SK-N-SH (cell line): Measurements from ENCODE around the gene HOXB2. TPM values are rescaled to one million over a fixed set of nuclear protein-coding genes. Genes with fewer than 3 reads are reported as not detected.

Source experiments
- CTCF ChIA-PET: fragments of 300-600, 350-600 bp; formaldehyde crosslinking; extraction: SDS; loops from one replicate; lab custom pipeline; 2021; lab: Yijun Ruan, JAX
- POLR2A ChIA-PET: fragments of 350-600 bp; sonication (Branson Sonifier 250); formaldehyde crosslinking; extraction: SDS; loops from one replicate; lab custom pipeline; 2020; ENCODE audit warnings: antibody characterized with exemption, inconsistent platforms; lab: Yijun Ruan, JAX
- DNase-seq: peaks from one replicate; pipeline ENCODE4 v3.0.0; 2012
- H2AFZ ChIP-seq: fragments of 200-600 bp; sonication (generic); 2 replicates; pipeline ENCODE4 v1.8.1; 2016; ENCODE audit warnings: antibody characterized with exemption, mild to moderate bottlenecking, low read depth
- H3F3A ChIP-seq: fragments of 200-600 bp; sonication (generic); replicated peaks from 2 replicates; pipeline ENCODE3; 2016; ENCODE audit warnings: antibody characterized with exemption, mild to moderate bottlenecking; ENCODE audit not compliant: insufficient read depth
- H3K27ac ChIP-seq, 2 experiments: fragments of 200-500 bp in 1 of 2; fragments of 200-600 bp in 1 of 2; sonication (Bioruptor generic) in 1 of 2; sonication (generic), shearing (Covaris generic) in 1 of 2; 2 replicates each; pipeline versions ENCODE4 v1.5.1 to v1.6.1; 2014 to 2016; ENCODE audit warnings: low read depth in 2 of 2, inconsistent platforms in 1 of 2, low read length in 1 of 2, mild to moderate bottlenecking in 1 of 2, mixed read lengths in 1 of 2
- H3K27me3 ChIP-seq: fragments of 200-600 bp; sonication (generic), shearing (Covaris generic); 2 replicates; pipeline ENCODE4 v1.6.1; 2016; ENCODE audit warnings: mixed run types; ENCODE audit not compliant: insufficient read depth
- H3K36me3 ChIP-seq, 2 experiments: fragments of 200-500 bp in 1 of 2; fragments of 200-600 bp in 1 of 2; sonication (Bioruptor generic) in 1 of 2; sonication (generic) in 1 of 2; replicated peaks in 1 of 2; 2 replicates each; pipeline versions ENCODE3 to v1.5.1; 2014 to 2016; ENCODE audit warnings: low read length in 1 of 2, mild to moderate bottlenecking in 1 of 2; ENCODE audit not compliant: insufficient read depth in 2 of 2, control insufficient read depth in 1 of 2
- H3K4me1 ChIP-seq, 2 experiments: fragments of 200-500 bp in 1 of 2; fragments of 200-600 bp in 1 of 2; sonication (Bioruptor generic) in 1 of 2; sonication (generic), shearing (Covaris generic) in 1 of 2; 2 replicates each; pipeline versions ENCODE4 v1.5.1 to v1.6.1; 2014 to 2016; ENCODE audit warnings: low read depth in 1 of 2, low read length in 1 of 2, mixed run types in 1 of 2; ENCODE audit not compliant: insufficient read depth in 2 of 2, control insufficient read depth in 1 of 2
- H3K4me2 ChIP-seq: fragments of 200-600 bp; sonication (generic), shearing (Covaris generic); 2 replicates; pipeline ENCODE4 v1.6.1; 2017; ENCODE audit warnings: mixed run types
- H3K4me3 ChIP-seq, 2 experiments: fragments of 200-500 bp in 1 of 2; fragments of 200-600 bp in 1 of 2; sonication (Bioruptor generic) in 1 of 2; sonication (generic), shearing (Covaris generic) in 1 of 2; 2 replicates each; pipeline versions ENCODE4 v1.5.1 to v1.8.1; 2014 to 2016; ENCODE audit warnings: low read depth in 2 of 2, inconsistent platforms in 1 of 2, low read length in 1 of 2, mild to moderate bottlenecking in 1 of 2, mixed read lengths in 1 of 2, moderate library complexity in 1 of 2
- H3K79me2 ChIP-seq: fragments of 200-600 bp; sonication (generic); 2 replicates; pipeline ENCODE4 v1.8.1; 2017; ENCODE audit warnings: mild to moderate bottlenecking; ENCODE audit not compliant: insufficient read depth
- H3K9ac ChIP-seq: fragments of 200-600 bp; sonication (generic); 2 replicates; pipeline ENCODE4 v1.6.1; 2017; ENCODE audit warnings: mixed run types
- H3K9me2 ChIP-seq: fragments of 200-600 bp; sonication (generic); 2 replicates; pipeline ENCODE4 v1.6.1; 2017; ENCODE audit warnings: mixed run types
- H3K9me3 ChIP-seq: fragments of 200-600 bp; sonication (generic); 2 replicates; pipeline ENCODE4 v1.6.1; 2017; ENCODE audit warnings: mixed run types, mild to moderate bottlenecking, moderate library complexity
- H4K20me1 ChIP-seq: fragments of 200-600 bp; sonication (generic); 2 replicates; pipeline ENCODE4 v1.6.1; 2017; ENCODE audit warnings: mild to moderate bottlenecking, mixed run types; ENCODE audit not compliant: insufficient read depth
- CHD2 ChIP-seq: fragments of 150-350 bp; IDR thresholded peaks from 2 replicates; pipeline ENCODE4 v1.6.1; 2018; ENCODE audit warnings: low read length; ENCODE audit not compliant: partially characterized antibody
- EP300 ChIP-seq, 2 experiments: IDR thresholded peaks; 2 replicates each; pipeline versions ENCODE4 v1.4.0 to v1.6.1; 2012; ENCODE audit warnings: borderline replicate concordance in 1 of 2, low read depth in 1 of 2, low read length in 1 of 2
- IRF3 ChIP-seq: fragments of 150-350 bp; IDR thresholded peaks from 2 replicates; pipeline ENCODE4 v1.6.1; 2016; ENCODE audit warnings: mild to moderate bottlenecking, low read depth, low read length
- MAX ChIP-seq: IDR thresholded peaks from 2 replicates; pipeline ENCODE4 v1.4.0; 2012; ENCODE audit warnings: low read depth
- PBX3 ChIP-seq: IDR thresholded peaks from 2 replicates; pipeline ENCODE4; 2012
- SMC3 ChIP-seq: IDR thresholded peaks from 2 replicates; pipeline ENCODE4 v1.6.1; 2012; ENCODE audit warnings: low read depth, low read length, improper control_type of control experiment
- TCF12 ChIP-seq: IDR thresholded peaks from 2 replicates; pipeline ENCODE4 v1.4.0; 2012
- YY1 ChIP-seq: IDR thresholded peaks from 2 replicates; pipeline ENCODE4 v1.4.0; 2012; ENCODE audit warnings: low read depth, mild to moderate bottlenecking
- ZBTB33 ChIP-seq: IDR thresholded peaks from 2 replicates; pipeline ENCODE4 v1.4.0; 2012; ENCODE audit warnings: low read depth, borderline replicate concordance
- WGBS: methylation state at CpG from one replicate; pipeline ENCODE4 v1.1.6; 2017; ENCODE audit warnings: low lambda C conversion rate; 5-methylcytosine and 5-hydroxymethylcytosine counted together
- polyA plus RNA-seq, 3 experiments: library from polyadenylated mRNA; depleted of rRNA; stranded (reverse); fragments of >200 nt; gene quantifications; 2 replicates each; pipeline ENCODE4 v1.2.3, GENCODE V29; 2012
- TF ChIP-seq, protein P1 (sequence below): IDR thresholded peaks from 2 replicates; pipeline ENCODE4 v1.6.1; 2012; ENCODE audit warnings: mild to moderate bottlenecking, low read depth, low read length, moderate library complexity

The HOXB2 gene
- polyA plus RNA-seq, 1 of the 3 experiments (the other 2 are of a cell fraction), result 1.9 TPM

DNA sequence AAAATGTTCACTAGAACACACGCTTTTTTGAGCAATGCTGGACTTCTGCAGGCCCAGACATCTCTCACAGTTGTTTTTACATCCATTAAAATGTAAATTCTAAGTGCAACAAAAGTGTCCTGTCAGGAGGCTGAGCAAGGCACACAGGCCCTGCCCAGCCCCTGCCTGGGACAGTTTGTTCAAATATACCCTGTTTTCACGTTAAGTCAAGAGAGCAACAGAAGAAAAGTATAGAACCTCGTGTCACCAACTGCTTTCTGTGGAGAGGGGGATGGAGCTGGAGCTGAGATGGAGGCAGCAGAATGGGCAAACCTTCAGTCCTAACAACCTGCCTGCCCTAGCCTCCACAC is 4.3 kb upstream of the HOXB2 start (continued):
- no peak for TF ChIP-seq MAX
- TF ChIP-seq YY1, result no peak
- TF ChIP-seq, protein P1, sequence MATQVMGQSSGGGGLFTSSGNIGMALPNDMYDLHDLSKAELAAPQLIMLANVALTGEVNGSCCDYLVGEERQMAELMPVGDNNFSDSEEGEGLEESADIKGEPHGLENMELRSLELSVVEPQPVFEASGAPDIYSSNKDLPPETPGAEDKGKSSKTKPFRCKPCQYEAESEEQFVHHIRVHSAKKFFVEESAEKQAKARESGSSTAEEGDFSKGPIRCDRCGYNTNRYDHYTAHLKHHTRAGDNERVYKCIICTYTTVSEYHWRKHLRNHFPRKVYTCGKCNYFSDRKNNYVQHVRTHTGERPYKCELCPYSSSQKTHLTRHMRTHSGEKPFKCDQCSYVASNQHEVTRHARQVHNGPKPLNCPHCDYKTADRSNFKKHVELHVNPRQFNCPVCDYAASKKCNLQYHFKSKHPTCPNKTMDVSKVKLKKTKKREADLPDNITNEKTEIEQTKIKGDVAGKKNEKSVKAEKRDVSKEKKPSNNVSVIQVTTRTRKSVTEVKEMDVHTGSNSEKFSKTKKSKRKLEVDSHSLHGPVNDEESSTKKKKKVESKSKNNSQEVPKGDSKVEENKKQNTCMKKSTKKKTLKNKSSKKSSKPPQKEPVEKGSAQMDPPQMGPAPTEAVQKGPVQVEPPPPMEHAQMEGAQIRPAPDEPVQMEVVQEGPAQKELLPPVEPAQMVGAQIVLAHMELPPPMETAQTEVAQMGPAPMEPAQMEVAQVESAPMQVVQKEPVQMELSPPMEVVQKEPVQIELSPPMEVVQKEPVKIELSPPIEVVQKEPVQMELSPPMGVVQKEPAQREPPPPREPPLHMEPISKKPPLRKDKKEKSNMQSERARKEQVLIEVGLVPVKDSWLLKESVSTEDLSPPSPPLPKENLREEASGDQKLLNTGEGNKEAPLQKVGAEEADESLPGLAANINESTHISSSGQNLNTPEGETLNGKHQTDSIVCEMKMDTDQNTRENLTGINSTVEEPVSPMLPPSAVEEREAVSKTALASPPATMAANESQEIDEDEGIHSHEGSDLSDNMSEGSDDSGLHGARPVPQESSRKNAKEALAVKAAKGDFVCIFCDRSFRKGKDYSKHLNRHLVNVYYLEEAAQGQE, result no peak
- no peak for TF ChIP-seq EP300 (IDR thresholded peaks at IDR 0.05; ENCODE audit: borderline replicate concordance in 1 of 2, low read depth in 1 of 2, low read length in 1 of 2)
- TF ChIP-seq, all 33 proteins: peak for 0

- 27% methylated on average over 6 of the region's 6 CpGs for WGBS
- Histone ChIP-seq H3K4me3 (no peak overlapping the region), H3F3A (peaks cover 4% of the 10 kb centered on the region), H3K4me1 (no peaks in the 10 kb centered on the region), H3K27ac (no peak overlapping the region), H4K20me1 (no peaks in the 10 kb centered on the region), H2AFZ (no peak overlapping the region)
- CTCF ChIA-PET, result interaction anchor here (1.6 kb wide), 1 partner anchor 92 kb away, joined by 4 read pairs; no protein-coding TSS in a partner anchor
- TF ChIP-seq CHD2, result no peak
- no peak for TF ChIP-seq IRF3
- TF ChIP-seq PBX3, result no peak
- no peak for TF ChIP-seq TCF12
- no peak for TF ChIP-seq ZBTB33
- TF ChIP-seq SMC3, result no peak
- TF ChIP-seq, all 33 proteins: peak for 0
- H3K79me2 ChIP-seq, result no peaks in the 10 kb centered on the region
- H3K27me3 ChIP-seq, result peaks cover 95% of the 10 kb centered on the region
- no peaks in the 10 kb centered on the region for H3K36me3 ChIP-seq
- no peaks in the 10 kb centered on the region for H3K9me2 ChIP-seq
- DNase-seq, result no peak
- H3K4me2 ChIP-seq, result no peak overlapping the region
- H3K9me3 ChIP-seq, result no peaks in the 10 kb centered on the region
- no peak overlapping the region for H3K9ac ChIP-seq
- POLR2A ChIA-PET, result no interaction called here
Observed at GRCh38 chr17:48548523-48549280, 3.8 kb upstream of the HOXB2 start.
